ENCODE data around the gene RHO.

GRCh38 chr3:129549006-129549800 lies 20.8 kb downstream of the RHO start:
- TF ChIP-seq CTCF (IDR thresholded peaks at IDR 0.05) (no peak), POLR2A (IDR thresholded peaks at IDR 0.05) (no peak)
